ENCODE data around the gene WDR33. TPM values are rescaled to one million over a fixed set of nuclear protein-coding genes. Genes with fewer than 3 reads are reported as not detected.

Gene WDR33
- total RNA-seq, 1 donor from 2014 or later, result 23.5 TPM

- no peak overlapping the region for H3K4me3 ChIP-seq (ENCODE audit: low read depth, low read length)
- DNase-seq (ENCODE audit: low read depth), result no peak
- TF ChIP-seq CTCF (IDR thresholded peaks at IDR 0.05; ENCODE audit: insufficient read depth, low read length, poor library complexity, severe bottlenecking), result no peak
- H3K27me3 ChIP-seq (ENCODE audit: control insufficient read depth, insufficient read depth, low read length), result peaks cover 14% of the 10 kb centered on the region
- H3K36me3 ChIP-seq (ENCODE audit: control insufficient read depth, insufficient read depth, low read length), result no peaks in the 10 kb centered on the region
Measured at GRCh38 chr2:127670055-127670956, 140.7 kb downstream of the WDR33 start.

GRCh38 chr2:127669056-127669455 is 141.9 kb downstream of the WDR33 start:
- Histone ChIP-seq H3K27me3 (ENCODE audit: control insufficient read depth, insufficient read depth, low read length) (peaks cover 18% of the 10 kb centered on the region), H3K4me3 (ENCODE audit: low read depth, low read length) (no peak overlapping the region), H3K36me3 (ENCODE audit: control insufficient read depth, insufficient read depth, low read length) (no peaks in the 10 kb centered on the region)
- no peak for TF ChIP-seq CTCF (IDR thresholded peaks at IDR 0.05; ENCODE audit: insufficient read depth, low read length, poor library complexity, severe bottlenecking)
- no peak for DNase-seq (ENCODE audit: low read depth)

GRCh38 chr2:127665267-127665893 is 145.6 kb downstream of the WDR33 start:
- no peak for DNase-seq (ENCODE audit: low read depth)

GRCh38 chr2:127664895-127665225 is 146.1 kb downstream of the WDR33 start:
- Histone ChIP-seq H3K27me3 (ENCODE audit: control insufficient read depth, insufficient read depth, low read length) (peaks cover 28% of the 10 kb centered on the region), H3K36me3 (ENCODE audit: control insufficient read depth, insufficient read depth, low read length) (no peaks in the 10 kb centered on the region), H3K4me3 (ENCODE audit: low read depth, low read length) (no peak overlapping the region)
- no peak for TF ChIP-seq CTCF (IDR thresholded peaks at IDR 0.05; ENCODE audit: insufficient read depth, low read length, poor library complexity, severe bottlenecking)
- no peak for DNase-seq (ENCODE audit: low read depth)

More at GRCh38 chr2:127665267-127665893, 145.6 kb downstream of the WDR33 start:
- Histone ChIP-seq H3K36me3 (ENCODE audit: control insufficient read depth, insufficient read depth, low read length) (no peaks in the 10 kb centered on the region), H3K27me3 (ENCODE audit: control insufficient read depth, insufficient read depth, low read length) (peaks cover 28% of the 10 kb centered on the region), H3K4me3 (ENCODE audit: low read depth, low read length) (no peak overlapping the region)
- TF ChIP-seq CTCF (IDR thresholded peaks at IDR 0.05; ENCODE audit: insufficient read depth, low read length, poor library complexity, severe bottlenecking), result no peak

GRCh38 chr2:127664065-127664894 is 146.7 kb downstream of the WDR33 start:
- peaks cover 28% of the 10 kb centered on the region for H3K27me3 ChIP-seq (ENCODE audit: control insufficient read depth, insufficient read depth, low read length)
- H3K4me3 ChIP-seq (ENCODE audit: low read depth, low read length), result peak overlapping the region; percentile 27
- no peak for TF ChIP-seq CTCF (IDR thresholded peaks at IDR 0.05; ENCODE audit: insufficient read depth, low read length, poor library complexity, severe bottlenecking)

More at GRCh38 chr2:127664065-127664894, 146.7 kb downstream of the WDR33 start:
- no peaks in the 10 kb centered on the region for H3K36me3 ChIP-seq (ENCODE audit: control insufficient read depth, insufficient read depth, low read length)
- DNase-seq (ENCODE audit: low read depth), result no peak
